Suppressor macrophage treated with lipopolysaccharide for 1 hour (primary cell): ENCODE results near the gene TPRX2.
"Not testable (repeated sequence)": the region's sequence is repeated elsewhere in the genome, so short reads cannot be mapped to it uniquely, and the experiment has no call there.

Source experiments
- DNase-seq, 3 donors: peaks; one replicate each; pipeline ENCODE4 v3.0.0-alpha.2; 2020 to 2022

TPRX2 gene

DNA sequence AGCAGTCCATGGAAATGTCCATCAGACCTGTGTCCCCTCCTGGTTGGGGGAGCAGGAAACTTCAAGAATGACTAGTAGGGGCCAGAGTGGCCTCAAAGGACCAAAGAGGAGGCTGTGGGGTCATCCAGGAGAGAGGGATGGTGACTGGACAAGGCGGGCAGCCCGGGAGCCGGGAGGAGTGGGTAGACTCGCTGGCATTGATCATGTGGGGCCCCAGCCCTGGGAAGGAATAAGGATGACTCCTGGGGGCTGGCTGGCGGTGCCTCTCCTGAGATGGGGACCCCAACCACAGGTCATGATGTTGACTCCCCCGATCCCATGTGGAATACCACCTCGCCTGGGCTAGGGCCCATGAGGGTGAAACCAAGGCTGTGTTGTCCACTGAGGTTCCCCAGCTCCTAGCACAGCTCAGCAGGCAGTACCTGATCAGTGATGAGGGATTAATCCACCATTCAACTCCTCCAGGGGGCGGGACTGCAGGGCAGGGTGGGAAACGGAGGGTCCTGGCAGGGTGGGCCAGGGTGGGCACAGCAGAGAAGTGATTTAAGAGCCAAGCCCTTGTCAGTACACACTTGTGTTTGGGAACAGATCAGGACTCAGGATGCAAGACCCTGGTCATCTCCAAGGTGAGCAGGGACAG, at the start of gene TPRX2:
Gene TPRX2, plus strand, starts transcription at position 590 of the 640 bp plus-strand sequence. Its CDS starts 12 bp downstream, at position 602.
- not testable (repeated sequence) for DNase-seq

DNA sequence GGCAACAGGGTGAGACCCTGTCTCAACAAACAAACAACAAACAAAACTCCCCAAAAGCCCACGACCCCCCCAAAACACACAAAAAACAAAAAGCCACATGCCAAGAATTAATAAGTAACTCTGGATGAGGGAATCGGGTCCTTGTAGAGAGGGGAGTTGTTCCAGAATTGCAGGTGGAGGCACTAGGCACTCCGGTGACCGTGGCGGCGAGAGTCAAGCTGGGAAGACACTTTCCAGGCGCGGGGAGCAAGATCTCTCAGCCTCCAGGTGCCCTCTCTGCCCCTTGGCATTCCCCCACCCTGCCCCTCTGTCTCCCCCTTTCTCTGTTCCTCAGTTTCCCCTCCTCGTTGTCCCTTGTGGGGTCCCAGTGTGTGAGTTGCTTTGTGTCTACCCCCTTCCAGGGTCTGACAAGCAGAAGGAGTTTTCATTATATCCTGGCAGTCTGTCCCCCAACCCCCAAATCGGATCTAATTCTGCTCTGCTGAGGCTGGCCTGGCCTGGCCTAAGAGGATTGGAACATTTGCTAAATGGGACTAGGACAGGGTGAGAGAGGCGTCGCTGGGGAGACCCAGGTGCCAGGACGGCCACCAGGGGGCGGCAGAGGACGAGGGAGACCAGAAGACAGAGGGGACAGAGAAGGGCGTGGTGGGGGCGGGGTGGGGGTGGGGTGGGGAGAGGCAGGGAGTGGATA, 45.6 kb upstream of the TPRX2 start:
- DNase-seq = peak; percentile 68 to 92 (median 77)

DNA sequence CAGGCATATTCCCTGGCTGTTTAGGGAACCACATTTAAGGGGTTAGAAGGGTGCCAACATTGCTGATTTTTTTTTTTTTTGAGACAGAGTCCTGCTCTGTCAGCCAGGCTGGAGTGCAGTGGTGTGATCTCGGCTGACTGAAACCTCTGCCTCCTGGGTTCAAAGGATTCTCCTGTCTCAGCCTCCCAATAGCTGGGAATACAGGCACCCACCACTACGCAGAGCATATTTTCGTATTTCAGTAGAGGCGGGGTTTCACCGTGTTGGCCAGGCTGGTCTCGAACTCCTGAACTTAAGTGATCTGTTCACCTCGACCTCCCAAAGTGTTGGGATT, 45.1 kb upstream of the TPRX2 start:
- no peak for DNase-seq

GRCh38 chr19:47816270-47816669, 42.8 kb upstream of the TPRX2 start:
- DNase-seq = not testable (repeated sequence)

DNA sequence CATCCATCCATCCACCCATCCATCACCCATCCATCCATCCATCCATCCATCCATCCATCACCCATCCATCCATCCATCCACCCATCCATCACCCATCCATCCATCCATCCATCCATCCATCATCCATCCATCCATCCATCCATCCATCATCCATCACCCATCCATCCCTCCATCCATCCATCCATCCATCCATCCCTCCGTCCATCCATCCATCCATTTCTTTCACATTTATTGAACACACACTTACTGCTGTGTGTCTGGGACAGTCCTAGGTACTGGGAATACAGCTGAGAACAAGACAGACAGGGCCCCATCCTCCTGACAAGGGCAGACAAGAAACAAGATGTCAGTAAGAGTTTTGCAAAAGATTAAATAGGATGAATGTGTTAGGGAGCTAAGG, 40.8 kb upstream of the TPRX2 start:
- DNase-seq = not testable (repeated sequence)

- DNase-seq = peak in 1 of 3 donors; percentile 19
Measured at GRCh38 chr19:47819858-47820257, 39.2 kb upstream of the TPRX2 start.

DNA sequence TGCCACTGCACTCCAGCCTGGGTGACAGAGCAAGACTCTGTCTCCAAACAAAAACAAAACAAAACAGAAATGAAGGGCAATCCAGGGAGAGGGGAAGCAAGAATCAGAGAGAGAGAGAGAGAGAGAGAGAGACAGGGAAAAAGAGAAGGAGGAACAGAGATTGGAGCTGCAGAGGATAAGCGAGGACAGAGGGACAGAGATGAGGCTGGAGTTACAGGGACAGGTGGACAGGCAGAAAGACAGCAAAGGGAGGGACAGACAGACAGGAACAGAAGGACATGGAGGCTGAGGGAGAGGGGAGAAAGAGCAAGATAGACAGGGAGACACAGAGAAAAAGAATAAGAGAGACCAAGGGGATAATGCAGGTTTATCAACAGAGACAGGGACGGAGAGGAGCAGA, 38.6 kb upstream of the TPRX2 start:
- no peak for DNase-seq

GRCh38 chr19:47821460-47822020, 37.5 kb upstream of the TPRX2 start, which contains the start of gene CRX:
CRX (plus strand) TSS chr19:47821937; CDS start chr19:47834444, 12,507 bp downstream.
- no peak for DNase-seq

- DNase-seq = no peak
Measured at GRCh38 chr19:47824396-47824795, 34.6 kb upstream of the TPRX2 start.

DNA sequence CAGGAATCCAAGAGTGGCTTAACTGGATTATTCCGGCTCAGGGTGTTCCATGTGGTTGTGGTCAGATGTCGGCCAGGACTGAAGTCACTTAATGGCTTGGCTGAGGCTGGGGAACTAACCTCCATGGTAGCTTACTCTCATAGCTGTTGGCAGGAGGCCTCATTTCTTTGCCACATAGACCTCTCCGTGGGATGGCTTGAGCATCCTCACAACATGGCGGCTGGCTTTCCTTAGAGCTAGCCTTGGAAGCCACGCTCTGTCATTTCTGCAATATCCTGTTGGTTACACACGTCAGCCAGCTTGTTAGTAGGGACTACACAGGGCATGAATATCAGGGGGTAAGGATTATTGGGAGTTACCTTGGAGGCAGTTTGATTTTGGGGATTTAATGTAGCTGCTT, 32.2 kb upstream of the TPRX2 start:
- no peak for DNase-seq

- no peak for DNase-seq
Measured at GRCh38 chr19:47832723-47833122, 26.3 kb upstream of the TPRX2 start.

DNA sequence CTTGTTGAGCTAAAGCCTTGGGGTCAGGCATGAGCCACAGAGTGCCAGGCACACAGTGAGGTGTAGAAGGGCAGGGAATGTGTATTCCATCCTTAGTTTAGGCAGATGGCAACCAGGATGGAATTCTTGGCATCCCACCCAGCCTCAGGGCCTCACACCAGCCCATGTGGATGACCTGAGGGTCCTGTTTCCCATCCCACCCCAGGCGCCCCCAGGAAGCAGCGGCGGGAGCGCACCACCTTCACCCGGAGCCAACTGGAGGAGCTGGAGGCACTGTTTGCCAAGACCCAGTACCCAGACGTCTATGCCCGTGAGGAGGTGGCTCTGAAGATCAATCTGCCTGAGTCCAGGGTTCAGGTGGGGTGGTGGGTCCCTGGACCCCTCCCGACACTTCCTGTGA, 23.0 kb upstream of the TPRX2 start:
- no peak for DNase-seq

GRCh38 chr19:47839411-47839810, 19.6 kb upstream of the TPRX2 start:
- no peak for DNase-seq

- DNase-seq = no peak
Measured at GRCh38 chr19:47839913-47840312, 19.1 kb upstream of the TPRX2 start.

GRCh38 chr19:47842941-47843340, 16.1 kb upstream of the TPRX2 start:
- no peak for DNase-seq

DNA sequence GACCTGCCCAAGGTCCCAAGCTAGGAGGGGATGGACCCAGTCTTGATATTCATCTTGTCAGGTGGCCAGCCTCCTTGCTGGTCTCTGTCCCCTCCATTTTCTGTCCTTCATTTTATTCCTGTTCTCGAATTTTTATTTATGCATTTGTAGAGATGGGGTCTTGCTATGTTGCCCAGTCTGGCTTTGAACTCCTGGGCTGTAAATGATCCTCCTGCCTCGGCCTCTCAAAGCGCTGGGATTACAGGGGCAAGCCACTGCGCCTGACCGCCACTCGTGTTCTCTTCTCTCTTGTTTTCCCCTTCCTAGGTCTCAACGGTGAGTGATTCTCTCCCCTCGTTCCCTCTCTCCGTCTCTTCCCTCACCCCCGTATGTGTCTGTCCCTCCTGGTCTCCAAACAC, 10.6 kb upstream of the TPRX2 start:
- DNase-seq = no peak

- DNase-seq = peak; percentile 61 to 80 (median 64)
Measured at GRCh38 chr19:47848823-47849473, 10.1 kb upstream of the TPRX2 start.

- no peak for DNase-seq
Measured at GRCh38 chr19:47853003-47853402, 6.0 kb upstream of the TPRX2 start.

DNA sequence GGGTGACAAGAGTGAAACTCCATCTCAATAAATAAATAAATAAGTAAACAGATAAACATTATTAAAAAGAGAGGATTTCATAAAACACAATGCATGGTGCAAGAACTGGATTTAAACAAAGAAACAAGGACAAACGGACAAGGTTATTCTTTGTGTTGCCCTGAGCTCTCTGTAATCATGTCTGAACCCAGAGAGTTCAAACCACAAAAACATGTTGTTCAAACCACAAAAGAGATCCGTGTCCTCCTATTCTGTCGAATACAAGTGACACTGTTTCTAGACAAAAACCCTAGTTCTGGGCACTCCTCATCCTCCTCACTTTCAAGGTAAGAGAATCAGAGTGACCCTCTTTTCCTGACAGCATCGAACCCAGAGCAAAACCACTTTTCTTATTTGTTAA, 4.6 kb upstream of the TPRX2 start:
- DNase-seq = no peak

DNA sequence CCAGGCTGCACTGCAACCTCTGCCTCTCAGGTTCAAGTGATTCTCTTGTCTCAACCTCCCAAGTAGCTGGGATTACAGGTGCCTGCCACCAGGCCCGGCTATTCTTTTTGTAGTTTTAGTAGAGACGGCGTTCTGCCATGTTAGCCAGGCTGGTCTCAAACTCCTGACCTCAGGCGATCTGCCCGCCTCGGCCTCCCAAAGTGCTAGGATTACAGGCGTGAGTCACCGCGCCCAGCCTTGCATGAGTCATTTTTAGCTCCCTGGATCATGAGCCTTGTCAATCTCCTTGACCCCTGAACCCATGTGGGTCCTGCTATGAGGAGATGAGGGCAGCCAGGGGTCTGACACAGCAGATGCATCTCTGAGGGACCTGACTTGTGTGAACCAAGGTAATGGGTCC, 804 bp upstream of the TPRX2 start:
- DNase-seq = peak in 1 of 3 donors; percentile 8

DNA sequence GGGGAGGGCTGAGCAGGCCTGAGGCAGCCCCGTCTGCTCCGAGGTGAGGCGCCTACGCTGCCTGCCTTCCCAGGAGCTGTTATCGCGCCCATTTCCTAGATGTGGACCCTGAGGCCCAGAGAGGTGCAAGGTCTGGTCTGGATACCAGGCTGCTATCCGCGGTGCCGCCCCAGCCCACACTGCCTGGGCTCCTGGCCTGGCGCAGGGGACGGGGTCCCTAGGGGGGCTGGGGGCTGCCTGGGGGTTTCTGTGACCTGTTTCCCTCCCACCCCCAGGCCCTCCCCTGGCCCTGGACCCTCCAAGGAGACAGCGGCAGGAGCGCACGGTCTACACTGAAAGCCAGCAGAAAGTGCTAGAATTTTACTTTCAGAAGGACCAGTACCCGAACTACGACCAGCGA, 803 bp downstream of the TPRX2 start:
- DNase-seq = not testable (repeated sequence)

DNA sequence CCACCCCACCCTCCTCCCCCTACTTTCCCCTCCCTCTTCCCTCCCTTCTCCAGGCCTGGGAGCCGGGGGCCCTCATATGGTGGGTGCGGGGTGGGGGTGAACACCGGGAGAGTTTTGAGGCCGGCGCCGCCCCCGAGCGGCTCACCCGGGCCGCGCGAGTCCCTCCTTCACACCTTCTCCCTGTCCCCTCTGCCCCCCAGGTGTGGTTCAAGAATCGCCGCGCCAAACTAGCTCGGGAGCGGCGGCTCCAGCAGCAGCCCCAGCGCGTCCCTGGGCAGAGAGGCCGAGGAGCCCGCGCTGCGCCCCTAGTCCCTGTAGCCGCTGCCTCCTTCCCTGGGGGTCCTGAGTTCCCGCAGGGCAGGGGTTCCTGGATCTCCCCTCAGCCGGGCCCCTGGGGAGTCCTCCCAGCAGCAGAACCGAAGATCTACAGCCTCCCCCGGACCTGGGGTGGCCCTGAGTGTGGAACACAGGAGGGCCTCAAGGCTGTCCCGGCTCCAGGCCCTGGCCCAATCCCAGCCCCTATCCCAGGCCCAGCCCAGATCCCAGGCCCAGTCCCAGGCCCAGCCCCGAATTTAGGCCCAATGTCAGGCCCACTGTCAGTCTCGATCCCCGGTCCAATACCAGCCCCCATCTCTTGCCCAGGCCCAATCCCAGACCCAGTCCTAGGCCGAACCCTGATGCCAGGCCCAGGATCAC, 1.7 kb downstream of the TPRX2 start:
- no peak for DNase-seq

GRCh38 chr19:47861630-47862029, 2.6 kb downstream of the TPRX2 start:
- DNase-seq = no peak
